Measurements from ENCODE around the gene SEC16A. TPM values are rescaled to one million over a fixed set of nuclear protein-coding genes. Genes with fewer than 3 reads are reported as not detected.

The SEC16A gene
- 38.4 TPM for polyA plus RNA-seq (ENCODE audit: insufficient read length)

GRCh38 chr9:136482793-136483588 lies at the start of gene SEC16A:
SEC16A (minus strand) TSS chr9:136483040; CDS start chr9:136477615, 5,425 bp downstream.
- DNase-seq = peak; percentile 99

GRCh38 chr9:136531904-136532798 lies 49.3 kb upstream of the SEC16A start:
- DNase-seq = no peak

GRCh38 chr9:136531186-136531903 lies 48.5 kb upstream of the SEC16A start:
- DNase-seq = no peak

GRCh38 chr9:136530461-136531089 lies 47.7 kb upstream of the SEC16A start:
- DNase-seq = no peak

- no peak for DNase-seq
These were observed 46.9 kb upstream of the SEC16A start for GRCh38 chr9:136529516-136530460.

- DNase-seq = no peak
These were observed 46.0 kb upstream of the SEC16A start for GRCh38 chr9:136528716-136529341.

- peak; percentile 41 for DNase-seq
These were observed 45.2 kb upstream of the SEC16A start for GRCh38 chr9:136527721-136528710.

GRCh38 chr9:136527131-136527530 lies 44.3 kb upstream of the SEC16A start:
- no peak for DNase-seq

- DNase-seq = no peak
These were observed 43.8 kb upstream of the SEC16A start for GRCh38 chr9:136526625-136527066.

- no peak for DNase-seq
These were observed 43.1 kb upstream of the SEC16A start for GRCh38 chr9:136525841-136526499.

- DNase-seq = no peak
These were observed 42.4 kb upstream of the SEC16A start for GRCh38 chr9:136525207-136525606.

GRCh38 chr9:136522314-136523237 lies 39.7 kb upstream of the SEC16A start:
- no peak for DNase-seq

- DNase-seq = no peak
These were observed 38.7 kb upstream of the SEC16A start for GRCh38 chr9:136521537-136521936.

- no peak for DNase-seq
These were observed 37.3 kb upstream of the SEC16A start for GRCh38 chr9:136520053-136520540.

- DNase-seq = no peak
These were observed 36.6 kb upstream of the SEC16A start for GRCh38 chr9:136519263-136520052.

GRCh38 chr9:136518623-136519022 lies 35.8 kb upstream of the SEC16A start:
- no peak for DNase-seq
